Measurements from ENCODE around the gene UBALD2.
A peak's percentile ranks its signal among the peaks of the same experiment; 100 is the strongest.
"Not testable (repeated sequence)": the region's sequence is repeated elsewhere in the genome, so short reads cannot be mapped to it uniquely, and the experiment has no call there.

Gene UBALD2

GRCh38 chr17:76278268-76278908, 13.2 kb downstream of the UBALD2 start:
- DNase-seq (ENCODE audit: low spot score), result no peak

GRCh38 chr17:76278952-76279741, 14.0 kb downstream of the UBALD2 start:
- DNase-seq (ENCODE audit: low spot score), result peak; percentile 80

- no peak for DNase-seq (ENCODE audit: low spot score)
Measured at GRCh38 chr17:76279742-76280287, 14.7 kb downstream of the UBALD2 start.

GRCh38 chr17:76280650-76281049, 15.5 kb downstream of the UBALD2 start:
- no peak for DNase-seq (ENCODE audit: low spot score)

- DNase-seq (ENCODE audit: low spot score), result no peak
Measured at GRCh38 chr17:76281573-76282371, 16.6 kb downstream of the UBALD2 start.

- DNase-seq (ENCODE audit: low spot score), result no peak
Measured at GRCh38 chr17:76292567-76292966, 27.4 kb downstream of the UBALD2 start.

- DNase-seq (ENCODE audit: low spot score), result no peak
Measured at GRCh38 chr17:76293106-76293505, 28.0 kb downstream of the UBALD2 start.

GRCh38 chr17:76296186-76296585, 31.0 kb downstream of the UBALD2 start:
- DNase-seq (ENCODE audit: low spot score), result no peak

- DNase-seq (ENCODE audit: low spot score), result no peak
Measured at GRCh38 chr17:76296889-76297288, 31.7 kb downstream of the UBALD2 start.

GRCh38 chr17:76297436-76297835, 32.3 kb downstream of the UBALD2 start:
- no peak for DNase-seq (ENCODE audit: low spot score)

GRCh38 chr17:76304226-76305134, 39.3 kb downstream of the UBALD2 start:
- no peak for DNase-seq (ENCODE audit: low spot score)

- not testable (repeated sequence) for DNase-seq (ENCODE audit: low spot score)
Measured at GRCh38 chr17:76305135-76305454, 39.9 kb downstream of the UBALD2 start.

- no peak for DNase-seq (ENCODE audit: low spot score)
Measured at GRCh38 chr17:76307299-76307965, 42.3 kb downstream of the UBALD2 start.

- DNase-seq (ENCODE audit: low spot score), result no peak
Measured at GRCh38 chr17:76307966-76308338, 42.8 kb downstream of the UBALD2 start, which contains the start of gene QRICH2. Gene QRICH2, minus strand, starts transcription at chr17:76308276. Its CDS starts 278 bp downstream, at chr17:76307998.

GRCh38 chr17:76309461-76309860, 44.3 kb downstream of the UBALD2 start:
- no peak for DNase-seq (ENCODE audit: low spot score)

- DNase-seq (ENCODE audit: low spot score), result no peak
Measured at GRCh38 chr17:76312735-76313134, 47.6 kb downstream of the UBALD2 start.

GRCh38 chr17:76314392-76315227, 49.5 kb downstream of the UBALD2 start:
- peak; percentile 11 for DNase-seq (ENCODE audit: low spot score)

- DNase-seq (ENCODE audit: low spot score), result no peak
Measured at GRCh38 chr17:76317535-76317934, 52.4 kb downstream of the UBALD2 start.

- no peak for DNase-seq (ENCODE audit: low spot score)
Measured at GRCh38 chr17:76318586-76318985, 53.4 kb downstream of the UBALD2 start.
